ENCODE results near the gene KCND3.

Gene KCND3

DNA sequence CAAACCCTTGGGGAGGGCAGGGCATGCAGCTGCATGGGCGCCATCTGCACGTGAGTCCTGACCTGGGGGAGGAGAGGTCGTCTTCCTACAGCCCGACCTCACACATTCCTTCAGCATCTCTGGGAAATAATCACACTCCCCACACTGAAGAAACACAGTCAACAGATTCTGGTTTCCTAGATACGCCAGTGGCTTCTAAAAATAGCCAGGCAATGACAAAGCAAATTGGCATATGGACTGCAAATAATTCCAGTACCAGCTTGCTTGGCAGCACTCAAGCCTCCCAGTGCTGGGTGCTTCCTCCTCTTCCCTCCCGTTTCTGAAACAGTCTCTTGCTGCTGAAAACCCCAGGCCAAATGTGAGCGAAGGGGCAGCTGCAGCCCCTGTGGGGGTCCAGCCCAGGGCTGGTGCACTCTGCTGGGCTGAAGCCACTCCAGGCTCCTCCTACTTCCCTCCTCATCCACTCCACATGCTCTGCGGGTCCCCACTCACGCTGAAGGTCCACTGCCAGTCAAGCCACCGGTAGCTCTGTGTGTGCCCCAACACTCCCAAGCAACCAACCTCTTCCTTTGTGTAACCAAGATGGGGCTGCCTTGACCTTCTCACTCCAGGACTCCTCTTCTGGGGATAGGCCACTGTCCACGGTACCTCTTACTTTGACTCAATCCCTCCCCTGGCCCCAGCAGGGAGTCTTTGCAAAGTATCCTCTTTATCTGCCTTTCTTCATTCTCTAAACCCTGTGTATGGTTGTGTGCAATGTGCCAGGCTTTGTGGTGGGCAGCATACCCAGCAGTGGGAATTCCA, 69.0 kb downstream of the KCND3 start:
- DNase-seq (ENCODE audit: low read depth): no peak

DNA sequence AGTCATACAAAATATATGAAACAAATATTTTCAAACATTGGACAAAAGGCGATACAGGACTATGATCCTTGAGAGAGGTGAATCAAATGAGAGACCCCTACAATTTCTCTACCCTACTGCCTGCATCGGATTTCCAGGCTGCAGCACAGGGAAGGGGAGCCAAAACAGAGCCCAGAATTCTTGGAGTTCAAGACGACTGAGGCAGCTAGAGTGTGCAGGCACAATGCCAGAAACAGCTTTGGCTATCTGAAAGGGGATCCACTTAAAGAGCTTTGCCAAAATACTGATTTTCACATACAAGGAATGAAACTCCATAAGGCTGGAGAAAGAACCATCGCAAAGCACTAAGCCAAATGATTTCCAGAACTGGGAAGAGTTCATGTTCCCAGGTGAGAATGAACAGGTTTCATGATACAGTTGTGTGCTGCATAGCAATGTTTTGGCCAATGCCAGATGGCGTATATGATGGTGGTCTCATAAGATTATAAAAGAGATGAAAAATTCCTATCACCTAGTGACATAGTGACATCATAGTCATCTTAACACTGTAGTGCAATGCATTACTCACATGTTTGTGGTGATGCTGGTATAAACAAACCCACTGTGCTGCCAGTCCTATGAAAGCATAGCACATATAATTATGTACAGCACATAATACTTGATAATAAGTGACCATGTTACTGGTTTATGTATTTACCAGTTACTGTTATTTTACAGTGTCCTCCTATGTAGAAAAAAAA, 77.5 kb downstream of the KCND3 start:
- no peak for DNase-seq (ENCODE audit: low read depth)

DNA sequence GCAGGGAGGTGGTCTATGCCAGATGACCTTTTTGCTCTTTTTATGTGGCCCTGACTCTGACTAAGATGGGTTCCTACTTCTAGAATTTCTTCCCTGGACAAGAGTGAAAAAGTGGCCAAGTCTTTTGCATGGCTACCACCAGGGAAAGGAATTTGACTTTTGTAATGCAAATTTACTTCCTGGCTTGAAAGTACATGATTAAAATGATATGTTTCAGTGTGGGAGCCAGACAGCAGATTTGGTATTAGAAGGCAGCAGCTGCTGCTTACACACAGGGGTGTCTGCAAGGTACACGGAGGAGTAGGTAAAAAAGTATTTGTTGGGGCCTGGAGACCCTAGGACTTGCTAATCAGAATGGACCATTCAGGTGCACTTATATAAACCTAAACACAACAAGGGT, 78.4 kb downstream of the KCND3 start:
- no peak for DNase-seq (ENCODE audit: low read depth)

DNA sequence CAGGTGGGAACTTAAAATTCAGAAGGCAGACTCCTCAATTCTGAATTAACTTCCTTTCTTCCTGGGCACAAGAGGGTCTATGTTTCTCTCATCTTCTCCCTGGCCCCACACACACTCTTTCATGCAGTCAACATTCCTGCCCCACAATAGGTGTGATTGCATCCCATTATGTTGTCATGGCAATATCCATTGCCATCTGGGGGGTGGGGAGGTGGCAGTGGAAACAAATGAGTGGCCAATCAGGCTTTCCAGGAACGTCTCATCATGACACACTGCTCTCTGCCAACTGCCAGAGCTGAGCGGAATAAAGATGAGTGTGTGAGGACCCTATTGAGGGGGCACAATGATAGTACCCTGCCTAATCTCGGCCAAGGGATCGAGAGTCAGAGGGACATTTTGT, 80.4 kb downstream of the KCND3 start:
- no peak for DNase-seq (ENCODE audit: low read depth)

DNA sequence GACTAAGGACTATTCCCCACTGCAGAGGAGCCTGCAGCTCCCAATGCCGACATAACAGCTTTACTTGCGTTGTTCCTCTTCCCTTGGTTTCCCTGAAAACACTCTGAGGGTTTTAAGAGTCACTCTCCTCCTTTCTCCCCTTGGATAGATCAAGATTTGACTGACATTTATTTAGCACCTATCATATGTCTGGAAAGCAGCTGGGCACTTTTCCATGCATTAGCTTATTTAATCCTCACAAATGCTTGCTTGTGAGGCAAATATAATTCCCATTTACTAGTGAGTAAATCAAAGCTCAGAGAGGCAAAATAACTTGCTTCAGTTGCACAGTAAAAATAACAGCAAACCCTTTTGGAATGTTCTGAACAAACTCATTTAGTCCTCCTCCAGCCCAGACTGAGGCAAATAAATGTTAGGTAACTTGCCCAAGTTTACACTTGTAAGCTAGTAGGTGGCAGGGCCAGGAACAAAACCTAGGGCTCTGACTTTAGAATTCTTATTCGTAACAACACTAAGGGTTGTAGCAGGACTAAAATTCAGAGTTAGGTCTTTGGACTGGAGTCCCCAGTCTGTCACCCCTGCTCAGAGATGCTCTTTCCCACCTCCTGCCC, 81.4 kb downstream of the KCND3 start:
- DNase-seq (ENCODE audit: low read depth): no peak

DNA sequence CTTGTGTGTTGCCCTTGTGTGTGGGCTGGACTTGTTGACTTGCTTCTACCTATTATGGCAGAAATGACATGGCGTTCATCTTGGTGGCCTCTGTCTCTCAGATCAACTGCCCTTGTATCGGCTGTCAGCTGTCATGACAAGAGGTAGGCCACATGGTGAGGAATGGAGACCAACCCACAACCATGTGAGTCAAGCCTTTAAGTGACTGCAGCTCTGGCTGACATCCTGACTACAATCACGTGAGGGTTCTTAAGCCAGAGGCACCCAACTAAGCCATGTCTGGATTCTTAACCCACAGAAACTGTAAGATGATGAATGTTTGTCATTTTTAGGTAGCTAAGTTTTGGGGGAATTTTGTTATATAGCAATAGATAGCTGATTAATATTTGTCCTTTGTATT, 82.1 kb downstream of the KCND3 start:
- DNase-seq (ENCODE audit: low read depth): no peak

DNA sequence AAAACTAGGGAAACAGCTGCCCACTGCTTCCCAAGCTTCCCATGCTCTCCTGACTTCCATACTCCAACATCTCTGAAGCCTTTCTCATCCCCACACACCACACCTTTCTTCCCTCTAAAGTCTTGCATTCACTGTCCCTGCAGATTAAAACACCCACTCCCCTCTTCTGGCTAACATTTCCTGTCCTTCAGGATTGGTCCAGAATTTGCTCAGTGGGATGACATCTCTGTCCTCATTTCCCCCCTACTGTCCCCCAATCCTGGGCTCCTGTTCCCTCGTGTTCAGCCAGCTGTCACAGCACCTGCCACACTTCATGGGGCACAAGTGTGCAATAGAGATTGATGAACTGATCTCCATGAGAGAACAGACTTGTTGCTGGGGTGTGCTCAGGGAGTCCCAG, 82.7 kb downstream of the KCND3 start:
- no peak for DNase-seq (ENCODE audit: low read depth)

DNA sequence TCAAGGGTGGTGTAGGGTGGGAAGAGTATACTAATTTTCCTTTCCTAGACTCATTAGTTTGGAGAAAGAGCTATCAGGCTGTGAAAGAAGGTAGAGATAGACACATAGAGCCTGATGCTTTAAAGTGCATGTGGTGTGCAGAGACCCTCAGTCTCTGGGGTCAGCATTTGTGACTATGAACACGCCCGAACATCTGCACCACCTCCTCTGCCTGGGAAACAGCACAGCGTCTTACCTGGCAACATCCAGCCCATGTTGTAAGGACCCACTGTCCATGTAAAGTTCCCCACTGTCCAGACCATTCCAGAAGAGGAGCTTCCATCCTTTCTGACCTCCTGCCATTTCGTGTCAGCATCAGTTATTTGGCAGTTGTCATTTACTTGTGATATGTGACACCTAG, 83.4 kb downstream of the KCND3 start:
- no peak for DNase-seq (ENCODE audit: low read depth)

DNA sequence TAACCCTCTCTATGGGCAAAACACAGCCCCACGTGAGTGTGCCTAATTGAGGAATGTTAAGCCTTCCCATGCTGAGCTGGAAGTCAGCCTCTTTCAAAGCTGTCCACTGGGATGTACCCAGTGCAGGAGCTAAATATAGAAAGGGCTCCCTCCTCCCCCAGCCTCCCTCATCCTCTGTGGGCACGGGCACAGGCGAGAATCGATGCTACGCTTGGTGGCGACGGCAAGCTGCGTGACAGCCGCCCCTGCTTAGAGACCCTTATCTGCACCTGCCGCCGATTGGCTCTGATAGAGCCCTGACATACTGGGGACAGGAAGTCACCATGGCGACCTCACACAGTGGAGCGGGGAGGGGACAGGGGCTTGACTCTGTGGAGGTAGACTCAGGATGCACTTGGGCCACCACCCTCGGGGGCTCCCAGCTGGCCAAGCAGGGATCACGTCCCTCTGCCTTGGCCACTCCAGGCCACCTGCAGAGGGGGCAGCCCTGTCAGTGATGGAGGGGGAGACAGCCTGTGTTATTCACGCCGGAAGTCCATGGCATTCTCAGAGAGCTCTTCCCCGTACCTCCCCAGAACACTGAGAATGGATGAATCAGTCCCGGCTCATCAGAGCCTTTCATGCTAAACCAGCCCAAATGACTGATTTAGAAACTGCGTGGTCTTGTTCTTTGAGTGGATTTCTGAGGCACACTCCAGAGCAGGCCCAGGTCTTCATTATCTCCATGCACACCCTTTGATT, 84.8 kb downstream of the KCND3 start:
- DNase-seq (ENCODE audit: low read depth): no peak

DNA sequence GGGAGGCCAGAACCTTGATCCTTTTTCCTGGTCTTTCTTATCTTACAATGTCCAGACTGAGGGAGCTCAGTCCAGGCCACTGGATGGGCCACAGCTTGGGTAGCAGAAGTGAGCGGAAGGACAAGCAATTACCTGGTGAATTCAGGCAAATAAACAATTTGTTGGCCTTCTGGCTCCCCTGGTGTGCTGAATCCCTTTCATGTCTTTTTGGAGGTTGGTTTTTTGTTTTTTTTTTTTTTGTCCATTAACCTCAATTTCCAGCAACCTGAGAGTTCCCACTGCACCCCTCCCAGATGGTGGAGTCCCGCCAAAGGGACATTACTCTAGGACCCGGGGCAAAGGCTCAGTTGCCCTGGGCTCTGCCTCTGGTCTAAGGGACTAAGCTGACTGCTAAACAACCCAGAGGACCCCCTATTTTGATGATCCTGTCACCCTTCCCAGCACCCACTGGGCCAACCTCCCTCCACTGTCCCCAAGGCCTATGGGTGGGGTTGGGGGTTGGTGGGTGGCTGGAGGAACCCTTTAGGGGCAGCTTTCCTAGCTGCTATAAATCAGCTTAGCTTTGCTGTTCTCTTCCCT, 85.5 kb downstream of the KCND3 start:
- DNase-seq (ENCODE audit: low read depth): no peak

DNA sequence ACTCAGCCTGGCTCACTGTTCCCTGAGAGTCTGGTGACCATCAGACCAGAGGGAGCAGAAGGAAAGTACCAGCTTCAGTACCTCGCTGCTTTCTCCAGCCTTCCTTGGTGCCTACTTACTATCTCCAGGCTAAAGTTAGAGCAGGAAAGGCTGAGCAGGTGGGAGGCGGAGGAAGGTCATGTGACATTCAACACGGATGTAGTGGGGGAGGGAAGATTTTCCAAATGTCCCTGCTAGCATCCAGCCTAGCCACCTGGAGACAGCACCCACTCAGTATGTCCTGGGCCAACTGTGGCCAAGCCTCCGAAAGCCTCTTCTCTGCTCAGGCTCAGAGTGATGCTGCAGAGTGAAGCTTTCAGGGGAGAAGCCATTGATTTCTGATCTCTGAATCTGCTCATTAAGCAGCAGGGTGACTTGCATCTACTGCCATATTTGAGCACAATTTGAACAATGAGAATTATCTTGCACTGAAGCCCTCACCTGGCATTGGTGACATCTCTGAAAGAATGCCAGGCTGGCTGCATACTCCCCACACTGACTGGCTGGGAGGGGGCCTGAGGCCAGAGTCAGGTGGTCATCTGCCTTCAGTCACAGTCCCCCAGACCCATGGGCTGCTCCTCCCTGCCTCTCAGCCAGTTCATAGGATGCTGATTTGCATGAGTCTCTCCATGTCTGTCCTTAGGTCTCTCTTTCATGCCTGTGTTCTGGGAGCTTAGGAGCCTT, 86.2 kb downstream of the KCND3 start:
- DNase-seq (ENCODE audit: low read depth): no peak

DNA sequence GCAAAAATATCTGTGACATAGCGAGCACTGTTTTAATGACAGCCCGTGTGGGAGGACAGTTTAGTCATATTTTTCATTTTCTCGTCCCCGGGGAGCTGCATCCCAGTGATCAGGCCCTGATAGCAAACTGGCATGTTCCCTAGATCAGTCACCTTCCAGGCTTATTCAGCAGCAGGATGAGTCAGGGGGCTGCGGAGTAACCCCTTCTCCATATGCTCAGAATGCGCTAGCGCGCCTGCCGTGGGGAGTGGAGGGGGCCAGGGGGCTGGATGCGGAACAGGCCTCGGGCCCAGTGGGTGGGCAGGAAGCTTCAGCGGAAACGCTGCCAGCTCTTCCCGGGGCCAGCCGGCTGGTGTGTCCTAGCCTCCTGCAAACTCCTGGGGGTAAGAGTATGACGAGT, 94.0 kb downstream of the KCND3 start:
- no peak for DNase-seq (ENCODE audit: low read depth)

DNA sequence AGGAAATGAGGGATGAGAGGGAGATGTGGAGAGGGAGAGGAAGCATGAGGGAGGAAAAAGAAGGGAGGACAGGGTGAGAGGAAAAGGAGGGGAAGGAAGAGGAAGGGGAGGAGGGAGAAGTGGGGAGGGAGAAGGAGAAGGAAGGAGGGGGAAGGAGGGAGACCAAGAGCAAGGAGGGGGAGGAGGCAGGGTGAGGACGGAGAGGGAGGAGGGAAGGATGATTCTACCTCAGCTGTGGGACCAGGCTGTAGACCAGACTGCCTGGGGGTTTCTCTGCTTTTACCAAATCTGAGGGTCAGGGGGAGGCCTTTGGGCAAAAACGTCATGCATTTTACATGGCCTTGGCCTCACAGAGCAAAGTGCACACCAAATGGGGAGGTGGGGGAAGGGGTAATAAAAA, 94.5 kb downstream of the KCND3 start:
- DNase-seq (ENCODE audit: low read depth): no peak

DNA sequence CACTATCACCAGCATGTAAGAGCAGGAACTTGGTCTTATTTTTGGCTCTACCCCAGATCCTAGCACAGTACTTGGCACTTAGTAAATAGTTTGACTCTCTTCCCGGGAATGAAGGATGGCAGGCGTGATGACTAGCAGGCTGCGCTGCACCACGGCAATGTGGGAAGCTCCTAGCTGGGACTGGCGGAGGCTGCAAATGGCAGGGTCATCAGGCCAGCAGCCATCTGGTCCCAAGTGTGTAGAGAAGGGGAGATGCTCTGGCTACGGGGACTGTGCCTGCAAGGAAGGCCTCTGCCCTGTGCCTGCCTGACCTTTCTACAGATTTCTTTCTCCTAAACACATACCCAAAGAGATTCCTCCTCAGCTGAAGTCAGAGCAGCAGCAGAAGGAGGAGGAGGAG, 95.0 kb downstream of the KCND3 start:
- no peak for DNase-seq (ENCODE audit: low read depth)

DNA sequence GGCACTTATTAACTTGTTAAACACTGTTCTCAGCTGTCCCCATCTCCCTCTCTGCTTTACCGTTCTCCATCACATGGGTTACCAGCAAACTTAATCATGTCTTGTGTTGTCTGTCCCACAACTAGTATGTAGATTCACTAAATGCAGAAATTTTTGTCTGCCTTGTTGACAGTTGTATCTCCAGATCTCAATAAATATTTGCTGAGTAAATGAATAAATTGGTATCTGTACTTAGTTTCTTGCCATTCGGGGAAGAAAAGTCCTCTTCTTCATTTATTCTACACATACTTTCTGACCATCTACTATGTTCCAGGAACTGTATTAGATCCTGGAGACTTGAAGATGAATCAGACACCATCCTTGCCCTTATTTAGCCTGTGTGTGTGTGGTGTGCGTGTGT, 97.9 kb downstream of the KCND3 start:
- DNase-seq (ENCODE audit: low read depth): no peak

DNA sequence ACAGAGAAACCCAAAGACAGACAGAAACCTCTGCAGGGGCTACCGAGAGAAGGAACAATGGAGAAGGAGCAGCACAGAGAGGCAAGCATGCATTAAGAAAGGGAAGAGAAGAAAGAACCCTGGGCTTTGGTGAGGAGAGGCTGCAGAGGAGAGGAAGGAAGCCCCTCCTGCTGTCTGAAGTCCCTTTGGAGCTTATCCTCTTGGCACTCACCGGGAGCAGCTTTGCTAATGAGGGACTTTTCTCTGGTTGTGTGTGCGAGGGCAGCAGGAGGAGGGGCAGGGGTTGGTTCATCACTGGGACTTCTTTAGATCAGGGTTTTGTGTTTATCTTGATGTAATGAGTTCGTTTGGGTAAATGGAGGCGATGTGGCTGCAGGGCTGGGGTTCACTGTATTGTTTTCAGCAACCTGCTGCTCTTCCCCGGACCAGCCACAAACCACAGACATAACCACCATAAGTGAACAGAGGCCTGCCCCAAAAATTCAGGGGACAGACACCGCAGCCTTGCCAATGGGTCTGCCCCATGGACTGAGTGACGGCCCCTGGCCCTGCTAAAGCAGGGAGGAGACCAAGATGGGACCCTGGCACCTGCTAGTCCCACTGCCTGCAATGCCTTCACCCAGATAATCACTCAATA, 100.6 kb downstream of the KCND3 start:
- DNase-seq (ENCODE audit: low read depth): no peak

DNA sequence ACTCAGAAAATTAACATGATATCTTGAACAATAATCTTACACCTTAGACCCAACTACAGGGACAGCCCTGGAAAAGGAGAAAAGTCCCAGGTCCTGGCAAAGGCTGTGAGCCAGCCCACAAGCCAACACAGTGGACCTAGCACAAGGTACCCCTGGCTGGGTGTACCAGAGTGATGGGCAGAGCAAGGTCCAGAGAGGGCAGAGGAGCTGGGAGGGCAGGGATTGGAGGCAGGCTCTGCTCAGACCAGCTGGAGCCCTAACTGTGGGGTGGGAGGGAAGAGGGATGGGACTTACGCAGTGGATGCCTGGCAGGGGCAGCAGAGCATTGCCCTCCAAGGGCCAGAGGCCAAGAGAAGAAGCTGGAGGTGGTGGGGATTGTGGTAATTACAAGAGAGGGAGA, 101.6 kb downstream of the KCND3 start:
- DNase-seq (ENCODE audit: low read depth): no peak

DNA sequence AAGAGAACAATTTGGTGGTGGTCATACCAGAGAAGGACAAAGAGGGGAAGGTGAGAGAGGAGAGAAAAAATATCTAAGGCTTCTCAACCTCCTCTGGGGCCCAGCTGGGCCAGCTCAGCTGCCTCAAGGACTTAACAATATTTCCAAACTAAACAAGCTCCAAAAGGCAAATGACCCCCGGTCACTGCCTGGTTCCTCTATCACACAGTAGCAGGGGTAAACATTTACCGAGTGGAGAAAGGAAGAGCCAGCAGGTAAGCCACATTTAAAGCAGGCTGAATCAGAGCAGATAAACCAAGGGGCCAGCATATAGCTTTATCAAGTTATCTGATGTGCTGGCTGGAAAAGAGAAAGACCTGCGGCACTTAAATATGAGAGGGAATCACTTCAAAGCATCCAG, 102.1 kb downstream of the KCND3 start:
- DNase-seq (ENCODE audit: low read depth): no peak

DNA sequence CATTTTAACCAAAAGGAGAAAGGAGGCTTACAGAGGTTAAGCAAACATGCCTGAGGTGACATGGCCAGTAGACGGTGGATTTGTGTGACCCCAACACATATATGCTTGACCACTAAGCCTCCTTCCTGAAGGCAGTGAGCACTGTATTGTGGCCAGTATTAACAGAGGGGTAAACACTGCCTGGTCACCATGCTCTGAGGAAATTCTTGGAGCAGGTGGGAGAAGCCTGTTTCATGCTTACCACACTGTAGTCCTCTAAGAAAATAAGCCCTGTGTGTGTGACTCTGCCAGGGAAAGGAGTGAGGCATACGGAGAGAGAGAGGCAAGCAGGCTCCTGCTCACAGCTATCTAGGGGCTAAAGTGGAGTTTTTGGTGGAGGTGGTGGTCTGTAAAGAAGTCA, 102.7 kb downstream of the KCND3 start:
- no peak for DNase-seq (ENCODE audit: low read depth)

DNA sequence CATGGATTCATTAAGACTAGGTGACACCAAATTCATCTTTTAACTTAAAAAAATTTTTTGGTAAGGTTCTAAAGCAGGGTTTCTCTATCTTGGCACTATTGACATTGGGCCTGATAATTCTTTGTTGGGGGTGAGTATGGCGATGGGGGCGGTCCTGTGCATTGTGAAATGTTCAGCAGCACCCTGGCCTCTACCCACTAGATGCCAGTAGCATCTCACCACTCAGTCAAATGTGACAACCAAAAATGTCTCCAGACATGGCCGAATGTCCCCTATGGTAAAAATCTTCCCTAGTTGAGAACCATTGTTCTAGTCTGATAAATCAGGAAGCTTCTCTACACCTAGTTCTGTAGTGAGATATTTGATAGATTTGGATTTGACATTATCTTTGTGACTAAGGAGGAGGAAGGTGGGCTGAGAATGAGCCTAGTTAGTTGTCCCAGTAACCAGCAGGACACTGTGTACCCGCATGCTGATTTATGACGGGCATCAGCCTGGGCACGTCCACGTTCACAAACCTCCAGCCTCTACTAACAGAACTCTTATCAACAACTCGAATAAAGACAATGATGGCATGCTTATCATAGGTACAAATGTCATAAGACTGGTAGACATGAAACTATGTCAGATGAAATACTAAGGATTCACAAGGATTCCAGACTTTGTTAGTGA, 104.6 kb downstream of the KCND3 start:
- DNase-seq (ENCODE audit: low read depth): no peak

All from stimulated activated CD8-positive, alpha-beta memory T cell treated with anti-CD3 and anti-CD28 coated beads, Interleukin-12 subunit alpha, Interleukin-12 subunit beta, amount 100 ng/mL, for 4 hours (primary cell).